Keratinocyte (primary cell): ENCODE data around the gene ZNF428. TPM values are rescaled to one million over a fixed set of nuclear protein-coding genes. Genes with fewer than 3 reads are reported as not detected.

Experiments
- DNase-seq: peaks from one replicate; pipeline ENCODE4 v3.0.0-alpha.2; 2011; ENCODE audit warnings: low read depth, missing footprints, low spot score
- FAIRE-seq: peaks from 2 replicates; lab custom pipeline; 2011; peaks lifted over from hg19 to GRCh38; lab: Jason Lieb, UNC
- H2AFZ ChIP-seq: 2 replicates; pipeline ENCODE4 v1.6.0; 2012; ENCODE audit warnings: low read length, control low read depth, inconsistent platforms; ENCODE audit not compliant: control insufficient read depth
- H3K27ac ChIP-seq: 2 replicates; pipeline ENCODE4 v1.5.1; 2011; ENCODE audit warnings: low read length; ENCODE audit not compliant: control insufficient read depth, insufficient read depth
- H3K27me3 ChIP-seq: 3 replicates; pipeline ENCODE4 v1.6.0; 2011; ENCODE audit warnings: low read length; ENCODE audit not compliant: control insufficient read depth, insufficient read depth; ENCODE audit errors: extremely low read depth
- H3K36me3 ChIP-seq, 2 experiments: 2 replicates in 1 of 2; 3 replicates in 1 of 2; pipeline ENCODE4 v1.5.1; 2011; ENCODE audit warnings: low read length in 2 of 2, mild to moderate bottlenecking in 1 of 2; ENCODE audit not compliant: control insufficient read depth in 2 of 2, insufficient read depth in 2 of 2; ENCODE audit errors: extremely low read depth in 1 of 2
- H3K4me1 ChIP-seq: 3 replicates; pipeline ENCODE4 v1.5.1; 2011; ENCODE audit warnings: low read length; ENCODE audit not compliant: control insufficient read depth, insufficient read depth; ENCODE audit errors: extremely low read depth
- H3K4me2 ChIP-seq: 3 replicates; pipeline ENCODE4 v1.6.0; 2011; ENCODE audit warnings: low read depth, low read length; ENCODE audit not compliant: control insufficient read depth, insufficient read depth; ENCODE audit errors: extremely low read depth
- H3K4me3 ChIP-seq, 3 experiments: fragments of 200-600 bp in 1 of 3; sonication (generic) in 1 of 3; 2 replicates in 2 of 3; 3 replicates in 1 of 3; pipeline ENCODE4 v1.5.1; 2011 to 2016; ENCODE audit warnings: low read length in 3 of 3, mild to moderate bottlenecking in 3 of 3, control low read depth in 2 of 3, inconsistent platforms in 1 of 3, low read depth in 1 of 3, mixed read lengths in 1 of 3, mixed run types in 1 of 3, moderate library complexity in 1 of 3; ENCODE audit not compliant: control insufficient read depth in 2 of 3, insufficient read depth in 2 of 3; ENCODE audit errors: extremely low read depth in 1 of 3
- H3K79me2 ChIP-seq: 2 replicates; pipeline ENCODE4 v1.6.0; 2012; ENCODE audit warnings: low read length; ENCODE audit not compliant: control insufficient read depth, insufficient read depth
- H3K9ac ChIP-seq: 3 replicates; pipeline ENCODE4 v1.6.0; 2011; ENCODE audit warnings: low read length; ENCODE audit not compliant: control insufficient read depth, insufficient read depth; ENCODE audit errors: extremely low read depth
- H3K9me1 ChIP-seq: 3 replicates; pipeline ENCODE4 v1.6.0; 2011; ENCODE audit warnings: low read length; ENCODE audit not compliant: control insufficient read depth, insufficient read depth; ENCODE audit errors: extremely low read depth
- H3K9me3 ChIP-seq: 2 replicates; pipeline ENCODE4 v1.5.1; 2012; ENCODE audit warnings: low read depth, low read length; ENCODE audit not compliant: control insufficient read depth
- H4K20me1 ChIP-seq: 3 replicates; pipeline ENCODE4 v1.6.0; 2011; ENCODE audit warnings: low read length; ENCODE audit not compliant: control insufficient read depth, insufficient read depth; ENCODE audit errors: extremely low read depth
- CTCF ChIP-seq, 3 experiments: IDR thresholded peaks in 1 of 3; conservative IDR thresholded peaks in 1 of 3; optimal IDR thresholded peaks in 1 of 3; 2 replicates in 2 of 3; 3 replicates in 1 of 3; pipeline versions ENCODE3 to v1.5.1; 2011; ENCODE audit warnings: low read length in 3 of 3, mild to moderate bottlenecking in 3 of 3, moderate library complexity in 2 of 3, control low read depth in 1 of 3, inconsistent platforms in 1 of 3; ENCODE audit not compliant: insufficient read depth in 2 of 3; ENCODE audit errors: extremely low read depth in 1 of 3
- EZH2 ChIP-seq: IDR thresholded peaks from one replicate; pipeline ENCODE4 v1.6.1; 2012; ENCODE audit warnings: inconsistent platforms, mild to moderate bottlenecking, low read length, moderate library complexity
- dilution Hi-C: fragments of 300-500 bp; cut with MboI; formaldehyde crosslinking; loops from one replicate; pipeline ENCODE4 v1.7.0; 2020; ENCODE audit warnings: low sequenced_read_pairs; ENCODE audit not compliant: extremely low pct_ligation_motif_present
- polyA plus RNA-seq, 5 experiments: library from polyadenylated mRNA; depleted of rRNA in 3 of 5; stranded (reverse) in 3 of 5; stranded (forward) in 1 of 5; unstranded in 1 of 5; fragments of >200 nt; gene quantifications; 1 replicate in 1 of 5; 2 replicates in 3 of 5; 3 replicates in 1 of 5; pipeline versions ENCODE4 v1.2.1 to v1.2.3, GENCODE V29; 2011 to 2012; ENCODE audit warnings: missing spikeins in 2 of 5, low read depth in 1 of 5, low replicate concordance in 1 of 5

The ZNF428 gene
- polyA plus RNA-seq, 1 donor (not counting 4 experiments of a cell fraction or from before 2014, with no cell fraction given): 13.9 TPM

- no peaks in the 10 kb centered on the region for H3K27me3 ChIP-seq
- no peak for FAIRE-seq
- dilution Hi-C loops: no loop called here
- no peak for DNase-seq
- H3K4me1 ChIP-seq: no peaks in the 10 kb centered on the region
- no peaks in the 10 kb centered on the region for H3K79me2 ChIP-seq
- no peak overlapping the region for H3K4me3 ChIP-seq
- H4K20me1 ChIP-seq: no peaks in the 10 kb centered on the region
- H3K9me3 ChIP-seq: no peaks in the 10 kb centered on the region
- H3K9ac ChIP-seq: no peak overlapping the region
- no peak for TF ChIP-seq EZH2
- no peak for TF ChIP-seq CTCF (optimal IDR thresholded peaks at IDR 0.05 in 1 of 3, IDR thresholded peaks at IDR 0.05 in 1 of 3, conservative IDR thresholded peaks at IDR 0.05 in 1 of 3; ENCODE audit: extremely low read depth in 1 of 3, insufficient read depth in 2 of 3, low read length in 3 of 3)
- H3K9me1 ChIP-seq: no peaks in the 10 kb centered on the region
- no peak overlapping the region for H3K4me2 ChIP-seq
- no peak overlapping the region for H2AFZ ChIP-seq
- H3K27ac ChIP-seq: no peak overlapping the region
- H3K36me3 ChIP-seq: peaks cover 0 to 6% of the 10 kb centered on the region in 2 experiments
Observed at GRCh38 chr19:43582495-43582894, 36.9 kb downstream of the ZNF428 start.

GRCh38 chr19:43581467-43581866, 38.0 kb downstream of the ZNF428 start:
- no peak for FAIRE-seq

More at GRCh38 chr19:43581467-43581866, 38.0 kb downstream of the ZNF428 start:
- dilution Hi-C loops: no loop called here
- Histone ChIP-seq H3K36me3 (peaks cover 0 to 4% of the 10 kb centered on the region in 2 experiments), H2AFZ (no peak overlapping the region), H3K4me2 (no peak overlapping the region), H3K4me3 (no peak overlapping the region), H3K9me3 (no peaks in the 10 kb centered on the region), H3K9ac (no peak overlapping the region), H3K79me2 (no peaks in the 10 kb centered on the region), H3K4me1 (peaks cover 7% of the 10 kb centered on the region), H3K9me1 (no peaks in the 10 kb centered on the region), H3K27ac (no peak overlapping the region), H4K20me1 (no peaks in the 10 kb centered on the region), H3K27me3 (no peaks in the 10 kb centered on the region)
- no peak for DNase-seq
- TF ChIP-seq EZH2 (no peak), CTCF (optimal IDR thresholded peaks at IDR 0.05 in 1 of 3, IDR thresholded peaks at IDR 0.05 in 1 of 3, conservative IDR thresholded peaks at IDR 0.05 in 1 of 3; ENCODE audit: extremely low read depth in 1 of 3, insufficient read depth in 2 of 3, low read length in 3 of 3) (no peak)
